KMS-11 (cell line): ENCODE measurements around the gene CLRN3.

Experiments used
- H2AFZ ChIP-seq: fragments of 200-600 bp; sonication (generic); 2 replicates; pipeline ENCODE4 v1.6.1; 2016; ENCODE audit warnings: antibody characterized with exemption, mixed run types, low read depth
- H3K27ac ChIP-seq: fragments of 200-600 bp; sonication (generic); 2 replicates; pipeline ENCODE4 v1.6.1; 2016; ENCODE audit warnings: mild to moderate bottlenecking, mixed run types
- H3K27me3 ChIP-seq: fragments of 200-600 bp; sonication (generic); 2 replicates; pipeline ENCODE4 v1.6.1; 2017; ENCODE audit warnings: mild to moderate bottlenecking, low read depth, mixed run types, moderate library complexity; ENCODE audit not compliant: insufficient read depth
- H3K36me3 ChIP-seq: fragments of 200-600 bp; sonication (generic); 2 replicates; pipeline ENCODE4 v1.6.1; 2017; ENCODE audit warnings: mild to moderate bottlenecking, mixed run types; ENCODE audit not compliant: insufficient read depth
- H3K4me1 ChIP-seq: fragments of 200-600 bp; sonication (generic); 2 replicates; pipeline ENCODE4 v1.6.1; 2016; ENCODE audit warnings: mild to moderate bottlenecking, low read depth, mixed run types; ENCODE audit not compliant: poor library complexity, severe bottlenecking
- H3K4me2 ChIP-seq: fragments of 200-600 bp; sonication (generic); 2 replicates; pipeline ENCODE4 v1.7.0; 2016; ENCODE audit warnings: mild to moderate bottlenecking, mixed run types
- H3K4me3 ChIP-seq: fragments of 200-600 bp; sonication (generic); IDR thresholded peaks from 2 replicates; pipeline ENCODE4 v1.6.1; 2017; ENCODE audit warnings: low read depth, low read length, mixed read lengths; ENCODE audit not compliant: insufficient read depth
- H3K79me2 ChIP-seq: fragments of 200-600 bp; sonication (generic); 2 replicates; pipeline ENCODE4 v1.6.1; 2016; ENCODE audit warnings: low read depth, mixed run types; ENCODE audit not compliant: insufficient read depth
- H3K9ac ChIP-seq: fragments of 200-600 bp; sonication (generic); 2 replicates; pipeline ENCODE4 v1.6.1; 2016; ENCODE audit warnings: mild to moderate bottlenecking, mixed run types
- H4K20me1 ChIP-seq: fragments of 200-600 bp; sonication (generic); 2 replicates; pipeline ENCODE4 v1.6.1; 2016; ENCODE audit warnings: mild to moderate bottlenecking, mixed run types; ENCODE audit not compliant: insufficient read depth
- TF ChIP-seq, protein P1 (sequence below): fragments of 200-600 bp; sonication (generic); conservative IDR thresholded peaks from 2 replicates; pipeline ENCODE4 v1.6.1; 2017; ENCODE audit warnings: low read depth, mild to moderate bottlenecking, antibody characterized with exemption, low read length, moderate library complexity, mixed read lengths

The CLRN3 gene

DNA sequence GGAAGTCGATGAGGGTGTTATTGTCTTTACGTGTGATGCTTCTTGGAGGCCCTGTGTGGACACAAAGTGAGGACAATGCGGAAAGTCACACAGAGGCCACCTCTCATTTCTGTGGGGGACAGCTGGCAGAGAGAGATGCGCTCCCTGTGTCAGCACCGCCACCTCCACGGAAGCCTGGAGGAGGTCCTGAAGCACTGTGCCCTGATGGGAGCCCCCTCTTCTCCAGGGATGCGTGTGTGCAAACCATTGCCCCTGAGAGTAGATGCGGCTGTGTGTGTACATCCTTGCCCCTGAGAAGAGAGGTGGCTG is 16.2 kb upstream of the CLRN3 start:
- Histone ChIP-seq H3K79me2 (no peaks in the 10 kb centered on the region), H3K4me2 (no peak overlapping the region), H4K20me1 (no peaks in the 10 kb centered on the region), H3K9ac (no peak overlapping the region), H3K4me1 (no peaks in the 10 kb centered on the region), H3K27ac (no peak overlapping the region), H3K27me3 (no peaks in the 10 kb centered on the region), H3K36me3 (no peaks in the 10 kb centered on the region), H2AFZ (no peak overlapping the region), H3K4me3 (no peak overlapping the region)
- TF ChIP-seq, protein P1, sequence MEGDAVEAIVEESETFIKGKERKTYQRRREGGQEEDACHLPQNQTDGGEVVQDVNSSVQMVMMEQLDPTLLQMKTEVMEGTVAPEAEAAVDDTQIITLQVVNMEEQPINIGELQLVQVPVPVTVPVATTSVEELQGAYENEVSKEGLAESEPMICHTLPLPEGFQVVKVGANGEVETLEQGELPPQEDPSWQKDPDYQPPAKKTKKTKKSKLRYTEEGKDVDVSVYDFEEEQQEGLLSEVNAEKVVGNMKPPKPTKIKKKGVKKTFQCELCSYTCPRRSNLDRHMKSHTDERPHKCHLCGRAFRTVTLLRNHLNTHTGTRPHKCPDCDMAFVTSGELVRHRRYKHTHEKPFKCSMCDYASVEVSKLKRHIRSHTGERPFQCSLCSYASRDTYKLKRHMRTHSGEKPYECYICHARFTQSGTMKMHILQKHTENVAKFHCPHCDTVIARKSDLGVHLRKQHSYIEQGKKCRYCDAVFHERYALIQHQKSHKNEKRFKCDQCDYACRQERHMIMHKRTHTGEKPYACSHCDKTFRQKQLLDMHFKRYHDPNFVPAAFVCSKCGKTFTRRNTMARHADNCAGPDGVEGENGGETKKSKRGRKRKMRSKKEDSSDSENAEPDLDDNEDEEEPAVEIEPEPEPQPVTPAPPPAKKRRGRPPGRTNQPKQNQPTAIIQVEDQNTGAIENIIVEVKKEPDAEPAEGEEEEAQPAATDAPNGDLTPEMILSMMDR, result no peak

DNA sequence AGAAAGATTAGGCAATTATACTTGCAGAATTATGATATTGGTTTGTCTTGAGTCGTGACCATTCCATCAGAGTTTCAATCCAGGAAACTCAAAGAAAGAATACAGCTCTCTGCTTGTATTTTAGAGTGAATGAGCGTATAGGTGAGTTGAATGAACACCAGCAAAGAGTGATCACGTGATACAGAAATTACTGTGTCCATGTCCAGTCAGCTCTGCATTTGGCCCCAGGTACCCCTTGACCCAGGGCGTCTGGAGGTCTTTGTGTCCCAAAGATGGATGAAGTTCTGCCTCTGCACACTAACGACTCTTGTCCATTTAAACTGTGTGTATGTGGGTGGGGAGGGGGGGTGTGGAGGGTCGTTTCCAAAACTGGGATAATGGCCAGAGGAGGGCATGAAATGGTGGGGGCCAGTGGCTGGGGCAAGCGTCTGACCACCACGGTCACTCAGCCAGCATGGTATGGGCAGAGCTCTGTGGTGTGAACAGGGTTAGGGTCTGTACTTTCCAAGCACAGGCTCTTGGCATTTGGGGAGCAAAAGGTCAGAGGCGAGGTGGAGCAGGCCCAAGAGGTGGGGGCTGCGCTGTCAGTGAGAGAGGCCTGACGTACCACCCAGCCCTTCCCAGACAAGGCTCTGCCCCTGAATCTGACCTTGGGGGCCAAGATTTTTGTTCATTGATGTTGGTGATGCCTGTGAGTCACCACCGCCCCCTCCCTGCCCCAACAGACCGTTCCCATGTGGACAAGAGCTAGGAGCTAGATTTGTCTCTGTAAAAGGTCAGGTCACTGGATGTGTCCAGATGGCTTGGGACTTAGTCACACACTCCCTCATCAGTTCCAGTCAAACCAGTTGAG is 15.6 kb upstream of the CLRN3 start:
- no peak overlapping the region for H3K27ac ChIP-seq
- no peaks in the 10 kb centered on the region for H3K4me1 ChIP-seq
- no peaks in the 10 kb centered on the region for H4K20me1 ChIP-seq
- no peaks in the 10 kb centered on the region for H3K27me3 ChIP-seq
- no peak overlapping the region for H3K4me3 ChIP-seq
- H3K9ac ChIP-seq, result no peak overlapping the region
- no peaks in the 10 kb centered on the region for H3K36me3 ChIP-seq
- H3K79me2 ChIP-seq, result no peaks in the 10 kb centered on the region
- TF ChIP-seq, protein P1, result no peak
- H2AFZ ChIP-seq, result no peak overlapping the region
- no peak overlapping the region for H3K4me2 ChIP-seq

DNA sequence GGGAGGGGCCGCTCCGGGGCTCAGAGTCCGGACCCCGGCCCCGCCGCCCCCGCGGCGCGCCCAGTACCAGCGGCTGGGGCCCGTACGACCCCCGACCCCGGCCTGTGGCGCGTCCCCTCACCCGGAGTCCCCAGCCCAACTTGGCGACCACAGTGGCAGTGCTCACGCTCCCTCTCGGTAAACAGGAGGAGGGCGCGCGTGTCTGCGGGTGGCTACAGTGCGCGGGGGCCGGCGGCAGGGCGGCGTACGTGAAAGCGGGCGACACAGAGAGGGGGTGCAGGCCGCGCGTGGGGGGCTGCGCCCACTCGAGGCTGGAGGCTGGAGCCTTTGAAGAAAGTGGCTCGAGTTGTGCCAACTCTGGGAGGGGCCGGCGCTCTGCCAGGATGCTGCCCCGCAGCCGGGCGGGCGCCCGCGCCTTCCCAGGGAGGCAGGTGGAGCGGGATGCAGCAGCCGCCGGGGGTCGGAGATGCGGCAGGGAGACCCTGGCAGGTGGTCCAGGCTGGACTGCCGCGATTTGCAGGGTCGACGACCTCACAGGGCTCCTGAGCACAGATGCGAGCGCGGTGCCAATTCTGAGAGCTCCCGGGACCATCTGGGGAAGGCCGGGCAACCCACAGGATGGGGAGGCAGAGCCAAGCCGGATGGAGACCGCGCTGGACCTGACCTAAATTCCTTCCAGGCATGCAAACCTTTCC is 14.8 kb upstream of the CLRN3 start:
- H3K36me3 ChIP-seq, result no peaks in the 10 kb centered on the region
- TF ChIP-seq, protein P1, result no peak
- H2AFZ ChIP-seq, result peak overlapping the region; percentile 71; the same call in 1 of the 2 replicates
- peak overlapping the region; percentile 39; the same call in 1 of the 2 replicates for H3K4me2 ChIP-seq
- H3K9ac ChIP-seq, result no peak overlapping the region
- no peak overlapping the region for H3K27ac ChIP-seq
- no peaks in the 10 kb centered on the region for H3K4me1 ChIP-seq
- H3K79me2 ChIP-seq, result no peaks in the 10 kb centered on the region
- H3K4me3 ChIP-seq, result no peak overlapping the region
- H4K20me1 ChIP-seq, result no peaks in the 10 kb centered on the region
- no peaks in the 10 kb centered on the region for H3K27me3 ChIP-seq

DNA sequence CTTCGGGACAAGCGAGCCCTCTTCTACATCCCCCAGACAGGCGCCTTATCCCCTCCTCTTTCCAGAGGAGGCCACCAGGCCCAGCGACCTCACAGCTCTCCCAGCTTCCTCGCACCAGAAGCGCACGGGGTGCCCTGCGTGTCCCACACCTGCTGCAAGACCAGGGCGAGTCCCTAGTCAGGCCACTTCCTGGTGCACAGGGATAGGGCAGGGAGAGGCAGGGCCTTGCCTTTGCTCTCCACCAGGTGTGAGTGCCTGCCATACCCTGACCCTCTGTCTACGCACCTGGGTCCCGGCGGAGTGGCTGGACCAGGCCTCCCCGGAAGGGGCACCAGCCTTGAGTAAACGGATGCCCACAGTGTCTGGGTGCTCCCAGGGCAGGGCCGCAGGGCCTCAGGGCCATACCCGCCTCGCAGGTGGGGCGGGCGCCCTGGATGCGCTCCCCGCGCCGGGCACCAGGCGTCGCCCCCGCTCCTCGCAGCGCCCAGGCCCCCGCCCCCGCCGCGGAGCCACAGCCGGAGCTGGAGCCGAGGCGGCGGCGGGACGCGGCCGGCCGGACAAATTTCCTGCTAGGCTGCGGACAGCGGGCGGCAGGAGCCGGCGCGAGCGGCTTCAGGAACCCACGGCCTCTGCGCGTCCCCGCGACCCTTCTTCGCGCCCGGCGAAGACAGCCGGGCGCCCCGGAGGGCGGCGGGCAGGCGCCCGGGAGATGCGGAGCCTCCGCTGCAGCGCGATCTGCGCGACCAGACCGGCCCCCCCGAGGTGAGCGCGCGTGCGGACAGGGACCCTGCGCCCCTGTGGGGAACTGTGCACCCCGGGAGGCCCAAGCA is 14.0 kb upstream of the CLRN3 start, which contains the start of gene PTPRE:
TSS of gene PTPRE (plus strand) at position 556 of the 830 bp plus-strand sequence. CDS start 133,779 bp downstream, outside the sequence.
- no peaks in the 10 kb centered on the region for H3K4me1 ChIP-seq
- TF ChIP-seq, protein P1, result peak; percentile 33; the same call in 1 of the 2 replicates
- H3K4me2 ChIP-seq, result peak within 1 kb of the TSS; percentile 39; the same call in 1 of the 2 replicates
- no peaks in the 10 kb centered on the region for H4K20me1 ChIP-seq
- H3K79me2 ChIP-seq, result no peaks in the 10 kb centered on the region
- H3K9ac ChIP-seq, result no peak within 1 kb of the TSS
- H3K27me3 ChIP-seq, result no peaks in the 10 kb centered on the region
- H3K4me3 ChIP-seq, result no peak within 1 kb of the TSS
- H3K27ac ChIP-seq, result no peak within 1 kb of the TSS
- H2AFZ ChIP-seq, result peak within 1 kb of the TSS; percentile 71
- H3K36me3 ChIP-seq, result no peaks in the 10 kb centered on the region
